ENCODE data around the gene KCNMB2. TPM values are rescaled to one million over a fixed set of nuclear protein-coding genes. Genes with fewer than 3 reads are reported as not detected.
"Not testable (repeated sequence)": the region's sequence is repeated elsewhere in the genome, so short reads cannot be mapped to it uniquely, and the experiment has no call there.

KCNMB2 gene
- polyA plus RNA-seq, 4 donors = 0.06 to 3.9 (median 1.4) TPM; not detected in 1

- Histone ChIP-seq H3K36me3 (ENCODE audit: control insufficient read depth in 3 of 3, insufficient read depth in 2 of 3, low read depth in 1 of 3, low read length in 3 of 3) (no peaks in the 10 kb centered on the region), H3K4me3 (ENCODE audit: low read depth in 1 of 3, low read length in 3 of 3) (no peak overlapping the region), H3K4me1 (ENCODE audit: control insufficient read depth in 3 of 3, insufficient read depth in 2 of 3, low read depth in 1 of 3, low read length in 2 of 3) (no peaks in the 10 kb centered on the region), H3K27ac (ENCODE audit: low read depth in 1 of 3, low read length in 2 of 3) (no peak overlapping the region), H3K9me3 (ENCODE audit: control insufficient read depth in 2 of 2, insufficient read depth in 1 of 2, low read depth in 1 of 2, low read length in 1 of 2) (no peaks in the 10 kb centered on the region), H3K27me3 (ENCODE audit: control insufficient read depth in 3 of 3, insufficient read depth in 3 of 3, low read length in 3 of 3) (no peaks in the 10 kb centered on the region)
- FAIRE-seq = no peak
- no peak for DNase-seq
- WGBS, 3 donors = 67 to 82% (median 68%) methylated on average over 3 of the region's 3 CpGs
Measured at GRCh38 chr3:178739720-178740119, 203.5 kb downstream of the KCNMB2 start.

- H3K4me1 ChIP-seq (ENCODE audit: control insufficient read depth in 3 of 3, insufficient read depth in 2 of 3, low read depth in 1 of 3, low read length in 2 of 3) = no peaks in the 10 kb centered on the region
- 29 to 62% (median 34%) methylated on average over 2 of the region's 2 CpGs for WGBS, 3 donors
- DNase-seq = no peak
- peaks cover 0 to 4% of the 10 kb centered on the region in 2 donors for H3K9me3 ChIP-seq (ENCODE audit: control insufficient read depth in 2 of 2, insufficient read depth in 1 of 2, low read depth in 1 of 2, low read length in 1 of 2)
- H3K27me3 ChIP-seq (ENCODE audit: control insufficient read depth in 3 of 3, insufficient read depth in 3 of 3, low read length in 3 of 3) = no peaks in the 10 kb centered on the region
- H3K4me3 ChIP-seq (ENCODE audit: low read depth in 1 of 3, low read length in 3 of 3) = no peak overlapping the region
- H3K27ac ChIP-seq (ENCODE audit: low read depth in 1 of 3, low read length in 2 of 3) = no peak overlapping the region
- no peaks in the 10 kb centered on the region for H3K36me3 ChIP-seq (ENCODE audit: control insufficient read depth in 3 of 3, insufficient read depth in 2 of 3, low read depth in 1 of 3, low read length in 3 of 3)
- FAIRE-seq = no peak
Measured at GRCh38 chr3:178741020-178741419, 204.8 kb downstream of the KCNMB2 start.

- Histone ChIP-seq H3K4me1 (ENCODE audit: control insufficient read depth in 3 of 3, insufficient read depth in 2 of 3, low read depth in 1 of 3, low read length in 2 of 3) (no peaks in the 10 kb centered on the region), H3K27me3 (ENCODE audit: control insufficient read depth in 3 of 3, insufficient read depth in 3 of 3, low read length in 3 of 3) (no peaks in the 10 kb centered on the region), H3K9me3 (ENCODE audit: control insufficient read depth in 2 of 2, insufficient read depth in 1 of 2, low read depth in 1 of 2, low read length in 1 of 2) (peaks cover 0 to 4% of the 10 kb centered on the region in 2 donors), H3K4me3 (ENCODE audit: low read depth in 1 of 3, low read length in 3 of 3) (no peak overlapping the region), H3K36me3 (ENCODE audit: control insufficient read depth in 3 of 3, insufficient read depth in 2 of 3, low read depth in 1 of 3, low read length in 3 of 3) (no peaks in the 10 kb centered on the region), H3K27ac (ENCODE audit: low read depth in 1 of 3, low read length in 2 of 3) (no peak overlapping the region)
- DNase-seq = no peak
- WGBS, 3 donors = 74 to 78% (median 75%) methylated on average over 4 of the region's 4 CpGs
- FAIRE-seq = no peak
Measured at GRCh38 chr3:178743297-178743696, 207.1 kb downstream of the KCNMB2 start.

- 57 to 92% (median 78%) methylated on average over 6 of the region's 6 CpGs for WGBS, 3 donors
- DNase-seq; FAIRE-seq; H3K4me1 ChIP-seq (ENCODE audit: control insufficient read depth in 3 of 3, insufficient read depth in 2 of 3, low read depth in 1 of 3, low read length in 2 of 3); H3K27ac ChIP-seq (ENCODE audit: low read depth in 1 of 3, low read length in 2 of 3); H3K9me3 ChIP-seq (ENCODE audit: control insufficient read depth in 2 of 2, insufficient read depth in 1 of 2, low read depth in 1 of 2, low read length in 1 of 2); H3K27me3 ChIP-seq (ENCODE audit: control insufficient read depth in 3 of 3, insufficient read depth in 3 of 3, low read length in 3 of 3); H3K36me3 ChIP-seq (ENCODE audit: control insufficient read depth in 3 of 3, insufficient read depth in 2 of 3, low read depth in 1 of 3, low read length in 3 of 3); H3K4me3 ChIP-seq (ENCODE audit: low read depth in 1 of 3, low read length in 3 of 3): not testable (repeated sequence)
Measured at GRCh38 chr3:178745861-178746655, 209.8 kb downstream of the KCNMB2 start.

- Histone ChIP-seq H3K27me3 (ENCODE audit: control insufficient read depth in 3 of 3, insufficient read depth in 3 of 3, low read length in 3 of 3) (no peaks in the 10 kb centered on the region), H3K36me3 (ENCODE audit: control insufficient read depth in 3 of 3, insufficient read depth in 2 of 3, low read depth in 1 of 3, low read length in 3 of 3) (no peaks in the 10 kb centered on the region), H3K9me3 (ENCODE audit: control insufficient read depth in 2 of 2, insufficient read depth in 1 of 2, low read depth in 1 of 2, low read length in 1 of 2) (peaks cover 0 to 4% of the 10 kb centered on the region in 2 donors), H3K27ac (ENCODE audit: low read depth in 1 of 3, low read length in 2 of 3) (no peak overlapping the region), H3K4me3 (ENCODE audit: low read depth in 1 of 3, low read length in 3 of 3) (no peak overlapping the region), H3K4me1 (ENCODE audit: control insufficient read depth in 3 of 3, insufficient read depth in 2 of 3, low read depth in 1 of 3, low read length in 2 of 3) (no peaks in the 10 kb centered on the region)
- WGBS, 3 donors = 56 to 67% (median 65%) methylated on average over 3 of the region's 3 CpGs
- no peak for DNase-seq
- FAIRE-seq = no peak
Measured at GRCh38 chr3:178748874-178749273, 212.6 kb downstream of the KCNMB2 start.

GRCh38 chr3:178749471-178749870 is 213.2 kb downstream of the KCNMB2 start:
- Histone ChIP-seq H3K4me3 (ENCODE audit: low read depth in 1 of 3, low read length in 3 of 3) (no peak overlapping the region), H3K27me3 (ENCODE audit: control insufficient read depth in 3 of 3, insufficient read depth in 3 of 3, low read length in 3 of 3) (no peaks in the 10 kb centered on the region), H3K36me3 (ENCODE audit: control insufficient read depth in 3 of 3, insufficient read depth in 2 of 3, low read depth in 1 of 3, low read length in 3 of 3) (no peaks in the 10 kb centered on the region), H3K4me1 (ENCODE audit: control insufficient read depth in 3 of 3, insufficient read depth in 2 of 3, low read depth in 1 of 3, low read length in 2 of 3) (no peaks in the 10 kb centered on the region), H3K9me3 (ENCODE audit: control insufficient read depth in 2 of 2, insufficient read depth in 1 of 2, low read depth in 1 of 2, low read length in 1 of 2) (peaks cover 0 to 4% of the 10 kb centered on the region in 2 donors), H3K27ac (ENCODE audit: low read depth in 1 of 3, low read length in 2 of 3) (no peak overlapping the region)
- FAIRE-seq (no peak), DNase-seq (no peak)
- 61 to 81% (median 65%) methylated on average over 2 of the region's 2 CpGs for WGBS, 3 donors

GRCh38 chr3:178750639-178751300 is 214.5 kb downstream of the KCNMB2 start:
- no peaks in the 10 kb centered on the region for H3K4me1 ChIP-seq (ENCODE audit: control insufficient read depth in 3 of 3, insufficient read depth in 2 of 3, low read depth in 1 of 3, low read length in 2 of 3)
- H3K27ac ChIP-seq (ENCODE audit: low read depth in 1 of 3, low read length in 2 of 3) = no peak overlapping the region
- H3K27me3 ChIP-seq (ENCODE audit: control insufficient read depth in 3 of 3, insufficient read depth in 3 of 3, low read length in 3 of 3) = no peaks in the 10 kb centered on the region
- no peaks in the 10 kb centered on the region for H3K36me3 ChIP-seq (ENCODE audit: control insufficient read depth in 3 of 3, insufficient read depth in 2 of 3, low read depth in 1 of 3, low read length in 3 of 3)
- no peak overlapping the region for H3K4me3 ChIP-seq (ENCODE audit: low read depth in 1 of 3, low read length in 3 of 3)
- H3K9me3 ChIP-seq (ENCODE audit: control insufficient read depth in 2 of 2, insufficient read depth in 1 of 2, low read depth in 1 of 2, low read length in 1 of 2) = peaks cover 0 to 2% of the 10 kb centered on the region in 2 donors
- WGBS, 3 donors = 60 to 68% (median 62%) methylated on average over 3 of the region's 3 CpGs
- DNase-seq (no peak), FAIRE-seq (no peak)

- H3K4me3 ChIP-seq (ENCODE audit: low read depth in 1 of 3, low read length in 3 of 3) = no peak overlapping the region
- H3K27me3 ChIP-seq (ENCODE audit: control insufficient read depth in 3 of 3, insufficient read depth in 3 of 3, low read length in 3 of 3) = no peaks in the 10 kb centered on the region
- H3K9me3 ChIP-seq (ENCODE audit: control insufficient read depth in 2 of 2, insufficient read depth in 1 of 2, low read depth in 1 of 2, low read length in 1 of 2) = no peaks in the 10 kb centered on the region
- H3K4me1 ChIP-seq (ENCODE audit: control insufficient read depth in 3 of 3, insufficient read depth in 2 of 3, low read depth in 1 of 3, low read length in 2 of 3) = no peaks in the 10 kb centered on the region
- FAIRE-seq (no peak), DNase-seq (no peak)
- WGBS, 3 donors = 85 to 94% (median 93%) methylated on average over 2 of the region's 2 CpGs
- no peak overlapping the region for H3K27ac ChIP-seq (ENCODE audit: low read depth in 1 of 3, low read length in 2 of 3)
- H3K36me3 ChIP-seq (ENCODE audit: control insufficient read depth in 3 of 3, insufficient read depth in 2 of 3, low read depth in 1 of 3, low read length in 3 of 3) = no peaks in the 10 kb centered on the region
Measured at GRCh38 chr3:178752843-178753242, 216.6 kb downstream of the KCNMB2 start.

All from small intestine (tissue), 7 donors.